Neural progenitor cell (in vitro differentiated cells): ENCODE measurements around the gene NTF3.

Source experiments
- CTCF ChIP-seq: fragments of 200-600 bp; sonication (generic); IDR thresholded peaks from 2 replicates; pipeline ENCODE4 v1.5.1; 2017; ENCODE audit warnings: antibody characterized with exemption, mild to moderate bottlenecking
- EZH2 ChIP-seq: fragments of 200-600 bp; sonication (generic); IDR thresholded peaks from 2 replicates; pipeline ENCODE4 v1.6.1; 2017; ENCODE audit warnings: antibody characterized with exemption, mild to moderate bottlenecking, moderate library complexity

DNA sequence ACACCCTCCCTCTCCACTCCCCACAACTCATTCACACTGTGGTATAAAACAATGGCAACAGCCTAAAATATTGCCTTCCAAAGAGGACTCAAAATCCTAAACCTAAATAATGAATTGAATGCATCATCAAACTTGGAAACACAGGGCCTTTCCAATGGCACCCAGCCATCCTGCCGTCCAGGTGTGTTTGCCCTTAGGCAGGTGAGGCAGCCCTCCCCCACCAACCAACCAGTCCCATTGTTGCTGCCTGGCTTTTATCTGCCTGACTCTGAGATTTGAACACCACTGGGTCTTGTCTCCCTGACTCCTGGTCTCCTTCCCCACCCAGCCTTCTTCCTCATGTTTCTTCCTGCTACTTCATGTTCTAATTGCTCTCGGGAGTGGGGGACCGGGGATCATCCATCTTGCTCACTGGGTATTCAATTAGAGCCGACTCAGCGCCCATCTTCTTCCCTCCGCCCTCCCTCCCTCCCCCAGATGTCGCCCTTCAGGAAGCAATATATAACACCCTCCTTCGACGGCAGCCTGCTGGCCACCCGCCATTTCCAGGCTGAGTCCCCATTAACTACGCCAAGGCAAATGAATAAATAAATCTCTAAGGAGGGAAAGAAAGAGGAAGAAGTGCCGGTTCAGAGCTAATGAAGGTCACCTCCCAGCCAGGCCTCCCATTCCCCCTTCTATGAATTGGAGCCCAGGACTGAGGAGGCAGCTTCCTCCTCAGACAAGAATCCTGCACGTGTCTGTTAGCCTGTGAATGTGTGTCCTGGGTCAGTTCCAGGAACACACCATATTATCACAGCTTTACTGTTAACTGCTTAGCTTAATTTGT is 36.3 kb upstream of the NTF3 start:
- TF ChIP-seq CTCF (no peak), EZH2 (no peak)
